VCaP (cell line): ENCODE data around the gene CBX3.
A peak's percentile ranks its signal among the peaks of the same experiment; 100 is the strongest.

Experiments
- H3K27ac ChIP-seq: fragments of 450-650 bp; 2 replicates; pipeline ENCODE4 v1.5.1; 2017
- CTCF ChIP-seq: fragments of 450-650 bp; conservative IDR thresholded peaks from 2 replicates; pipeline ENCODE4 v1.5.1; 2017; ENCODE audit warnings: mild to moderate bottlenecking, moderate library complexity

Gene CBX3

GRCh38 chr7:26199301-26200037 is 2.1 kb upstream of the CBX3 start:
- peak overlapping the region; percentile 99 for H3K27ac ChIP-seq
- no peak for TF ChIP-seq CTCF

DNA sequence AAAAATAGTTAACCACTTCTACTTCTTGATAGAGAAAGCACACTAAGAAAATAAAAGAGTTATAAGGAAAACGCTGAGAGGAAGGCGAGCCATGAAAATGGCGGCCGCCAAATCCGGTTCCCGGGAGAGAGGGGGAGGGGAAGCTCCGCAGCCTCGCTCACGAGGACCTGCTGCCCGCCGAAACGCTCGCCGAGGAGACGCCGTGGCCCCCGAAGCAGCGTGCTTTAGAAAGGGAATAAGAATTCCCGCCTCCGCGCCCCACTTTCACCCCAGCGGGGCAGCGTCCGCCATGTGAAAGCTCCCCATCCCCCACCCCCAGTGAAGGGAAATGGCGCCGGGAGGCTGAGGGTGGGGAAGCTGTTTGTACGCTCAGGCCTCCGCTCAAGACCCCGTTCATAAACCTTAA is 1.5 kb upstream of the CBX3 start:
- peak overlapping the region; percentile 99 for H3K27ac ChIP-seq
- TF ChIP-seq CTCF = no peak

GRCh38 chr7:26200444-26201246 is 900 bp upstream of the CBX3 start, which contains the start of gene HNRNPA2B1:
HNRNPA2B1 (minus strand) TSS chr7:26200746; CDS start chr7:26200577, 169 bp downstream.
- no peak for TF ChIP-seq CTCF
- peak within 1 kb of the TSS; percentile 99 for H3K27ac ChIP-seq

DNA sequence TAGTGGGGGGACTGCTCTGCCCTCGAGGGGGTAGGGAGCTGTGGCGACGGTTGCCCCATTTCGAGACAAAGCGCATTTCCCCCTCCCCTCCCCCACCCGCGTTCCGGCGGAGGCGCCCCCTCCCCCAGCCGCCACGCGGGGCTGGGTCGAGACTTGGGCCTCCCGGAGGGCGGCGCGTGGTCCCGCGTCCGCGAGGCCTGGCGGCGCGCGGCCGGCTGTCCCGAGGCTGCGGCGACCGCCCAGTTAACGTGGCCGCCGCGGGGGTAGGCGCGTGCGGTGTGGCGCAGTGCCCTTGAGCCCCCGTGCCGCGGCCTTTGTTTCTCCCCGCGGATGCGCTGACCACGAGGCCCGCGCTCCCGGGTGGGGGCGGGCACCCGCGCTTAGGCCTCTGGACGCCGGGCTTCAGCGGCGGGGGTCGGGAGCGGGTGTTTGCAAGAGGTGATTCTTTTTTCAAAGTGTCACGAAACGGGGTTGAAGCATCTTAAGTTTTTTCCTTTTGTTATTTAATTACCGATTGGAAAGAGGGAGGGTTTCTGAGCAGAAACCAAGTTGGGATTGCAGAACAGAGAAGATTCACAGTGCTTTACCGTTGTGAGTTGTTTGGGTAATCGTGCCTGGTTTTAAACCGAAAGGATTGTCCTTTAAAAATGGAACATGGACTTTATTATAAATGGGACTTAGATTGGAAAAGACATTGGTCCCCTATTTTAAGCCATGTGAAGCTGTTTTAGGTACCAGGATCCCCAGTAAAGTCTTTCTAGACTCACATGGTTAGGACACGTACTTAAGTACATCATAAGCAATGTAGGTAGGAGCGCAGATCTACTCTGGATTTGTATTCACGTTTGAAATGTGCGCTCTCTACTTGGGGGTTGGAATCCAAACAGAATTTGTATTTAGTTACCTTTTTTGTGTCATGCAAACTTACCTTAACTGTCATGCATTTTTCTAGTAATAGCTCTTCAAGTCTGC is 760 bp downstream of the CBX3 start:
- TF ChIP-seq CTCF = no peak
- H3K27ac ChIP-seq = peak overlapping the region; percentile 99

- H3K27ac ChIP-seq = peak overlapping the region; percentile 99
- TF ChIP-seq CTCF = no peak
These were observed 1.5 kb downstream of the CBX3 start for GRCh38 chr7:26203016-26203415.

GRCh38 chr7:26208040-26208439 is 6.5 kb downstream of the CBX3 start:
- no peak for TF ChIP-seq CTCF
- H3K27ac ChIP-seq = no peak overlapping the region
